GM18520 (cell line): ENCODE results near the gene NMNAT2.
"Not testable (repeated sequence)": the region's sequence is repeated elsewhere in the genome, so short reads cannot be mapped to it uniquely, and the experiment has no call there.

Experiments
- ATAC-seq: cut with Tn5 transposase; IDR thresholded peaks from one replicate; pipeline ENCODE4 v1.9.1; 2021; ENCODE audit not compliant: unreplicated experiment

NMNAT2 gene

DNA sequence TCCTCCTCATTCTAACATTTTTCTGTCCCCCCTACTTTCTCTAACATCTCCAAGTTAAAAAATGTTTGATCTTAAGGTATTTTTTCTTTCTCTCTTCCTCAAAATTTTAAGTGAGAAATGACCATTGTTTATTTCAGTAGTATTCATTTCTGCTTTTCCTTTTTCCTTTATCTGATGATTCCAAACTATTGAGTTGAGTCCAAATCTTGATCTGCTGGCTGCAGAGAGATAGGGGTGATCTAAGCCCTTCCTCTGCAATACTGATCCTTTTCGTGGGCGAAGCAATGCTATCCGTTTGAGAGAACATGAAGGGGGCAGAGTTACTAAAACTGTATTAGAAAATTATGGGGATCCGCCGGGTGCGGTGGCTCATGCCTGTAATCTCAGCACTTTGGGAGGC is 516 bp upstream of the NMNAT2 start:
- ATAC-seq, result no peak

DNA sequence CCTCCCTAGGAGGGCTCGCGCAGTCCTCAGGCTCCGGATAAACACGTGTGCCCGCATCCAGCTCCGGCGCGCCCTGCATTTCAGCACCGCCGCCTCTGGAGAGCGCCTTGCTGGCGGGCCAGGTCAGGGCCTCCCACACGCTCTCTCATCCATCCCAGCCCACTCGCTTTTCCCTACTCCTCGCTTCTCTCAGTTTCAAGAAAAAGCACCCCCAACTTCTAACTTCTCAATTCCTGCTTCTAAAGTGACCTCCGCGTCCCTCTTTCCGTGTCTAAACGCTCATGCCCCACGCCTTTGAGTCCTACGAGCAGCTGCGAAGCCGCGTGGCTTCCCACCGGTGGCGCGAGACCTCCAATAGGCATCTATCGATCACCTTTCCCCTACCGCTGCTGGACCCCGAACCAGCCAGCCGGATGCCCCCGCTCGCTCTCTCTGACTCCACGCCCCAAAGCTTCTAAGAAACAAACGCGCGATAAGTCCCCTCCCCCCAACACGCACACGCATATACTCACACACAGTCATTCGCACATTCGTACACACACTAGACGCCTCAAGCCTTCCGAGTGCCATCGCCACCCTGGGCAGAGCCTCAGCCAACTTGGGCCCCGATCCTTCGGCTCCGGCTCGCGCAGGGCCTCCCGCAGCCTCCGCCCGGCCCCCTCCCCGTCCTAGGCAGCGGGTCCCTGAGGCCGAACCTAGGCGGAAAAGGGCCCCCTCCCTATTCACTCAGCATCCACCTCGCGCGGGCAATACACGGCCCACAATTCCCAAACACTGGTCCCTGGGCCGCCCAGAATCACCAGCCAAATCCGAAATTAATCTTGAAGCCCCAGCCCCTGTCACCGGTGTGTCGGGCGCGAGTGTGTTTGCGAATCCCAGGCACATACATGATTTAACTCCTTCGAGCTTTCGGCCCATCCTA is 1.1 kb downstream of the NMNAT2 start:
- ATAC-seq, result no peak

DNA sequence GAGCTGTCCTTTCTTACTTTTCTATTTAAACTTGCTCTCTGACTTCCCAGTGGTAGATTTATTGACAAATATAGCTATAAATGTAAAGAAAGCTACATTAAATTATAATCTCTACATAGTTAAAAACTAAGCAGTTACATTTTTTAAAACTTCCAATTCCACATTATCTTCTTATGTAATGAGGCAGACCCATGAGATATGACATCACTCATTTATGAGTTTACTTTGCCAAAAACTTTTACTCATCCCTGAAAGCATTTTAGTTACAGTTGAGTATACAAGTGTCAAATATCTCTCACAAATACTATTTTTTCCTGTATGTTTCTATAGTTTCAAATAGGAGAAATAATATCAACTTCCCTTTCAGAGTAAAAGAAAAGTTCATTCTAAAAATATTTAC is 3.8 kb downstream of the NMNAT2 start:
- ATAC-seq, result no peak

DNA sequence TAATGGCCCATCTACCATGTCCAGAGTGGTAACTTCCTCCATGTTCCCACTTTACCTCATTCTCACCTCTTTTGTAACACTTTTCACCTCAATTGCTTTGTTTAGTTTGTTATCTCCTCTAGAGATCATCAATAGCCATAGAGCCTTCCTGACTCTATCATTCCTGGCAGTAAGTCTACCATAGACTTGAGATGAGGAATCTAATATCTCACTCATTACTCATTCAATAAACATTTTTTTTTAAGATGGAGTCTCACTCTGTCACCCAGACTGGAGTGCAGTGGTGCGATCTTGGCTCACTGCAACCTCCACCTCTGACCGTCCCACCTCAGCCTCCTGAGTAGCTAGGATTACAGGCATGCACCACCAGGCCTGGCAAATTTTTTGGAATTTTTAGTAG is 7.1 kb downstream of the NMNAT2 start:
- ATAC-seq, result no peak

DNA sequence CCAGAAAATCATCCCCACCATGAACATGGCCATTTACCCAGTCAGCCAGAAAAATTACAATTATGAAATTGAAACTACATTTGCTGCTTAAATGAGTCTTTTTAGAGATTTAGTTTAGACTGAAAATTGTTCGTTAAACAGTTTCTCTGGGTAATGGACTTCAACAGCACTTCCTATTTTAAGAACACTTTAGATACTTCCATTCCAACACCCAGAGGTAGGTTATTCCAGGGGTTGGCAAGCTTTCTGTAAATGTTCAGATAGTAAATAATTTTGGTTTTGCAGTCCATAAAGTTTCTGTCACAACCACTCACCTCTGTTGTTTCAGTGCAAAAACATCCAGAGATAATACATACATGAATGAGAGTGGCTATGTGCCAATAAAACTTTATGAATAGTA is 10.2 kb downstream of the NMNAT2 start:
- ATAC-seq, result no peak

DNA sequence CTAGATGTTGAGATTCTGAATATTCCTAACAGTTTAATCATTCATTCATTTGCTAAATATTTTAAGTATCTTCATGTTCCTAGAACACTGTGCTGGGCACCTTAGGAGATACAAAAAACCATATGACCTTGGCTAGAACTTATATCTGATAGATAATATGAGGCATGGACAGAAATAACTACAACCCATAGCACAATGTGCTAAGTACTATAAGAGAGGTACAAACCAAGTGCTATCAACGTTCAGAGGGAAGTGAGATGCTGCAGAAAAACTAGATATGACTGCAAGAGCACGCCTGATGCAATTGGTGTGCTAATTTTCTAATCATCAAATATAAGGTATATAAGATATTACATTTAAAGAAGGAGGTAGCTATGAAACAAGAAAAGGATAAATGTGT is 10.7 kb downstream of the NMNAT2 start:
- ATAC-seq, result no peak

DNA sequence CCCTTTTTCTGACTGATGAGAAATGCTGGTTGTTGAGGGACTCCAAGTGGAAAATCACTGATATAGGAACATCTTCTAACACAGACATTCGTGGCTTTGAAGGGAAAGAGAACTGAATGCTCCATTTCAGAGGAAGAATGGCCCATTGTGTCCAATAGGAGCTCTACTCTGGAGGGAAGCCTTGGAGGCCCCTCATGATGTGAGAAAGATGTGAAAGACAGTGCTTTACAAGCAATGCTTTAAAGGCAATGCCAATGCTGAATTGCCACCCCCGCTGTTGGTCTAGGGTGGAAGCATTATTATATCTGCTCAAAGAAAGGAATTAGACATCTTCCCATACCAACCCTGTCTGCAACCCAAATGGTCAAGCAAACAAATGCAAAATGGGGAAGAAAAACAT is 13.7 kb downstream of the NMNAT2 start:
- no peak for ATAC-seq

DNA sequence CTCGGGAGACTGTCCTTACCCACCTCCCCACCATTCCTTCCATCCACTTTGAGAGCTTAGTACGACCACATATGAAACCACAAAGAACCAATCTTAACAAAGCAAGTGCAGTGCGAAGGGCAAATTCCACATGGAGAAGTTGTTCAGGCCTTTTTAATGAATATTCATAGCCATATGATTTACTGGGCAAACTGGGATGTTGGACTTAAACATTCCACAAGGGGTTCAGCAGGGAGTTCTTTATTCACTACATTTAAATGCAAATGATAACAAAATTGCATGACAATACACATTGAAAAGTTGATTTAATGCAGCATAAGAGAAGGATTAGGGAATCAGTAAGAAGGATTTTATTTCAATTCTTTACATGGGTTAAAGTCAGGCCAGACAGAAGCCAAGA is 14.7 kb downstream of the NMNAT2 start:
- ATAC-seq, result no peak

DNA sequence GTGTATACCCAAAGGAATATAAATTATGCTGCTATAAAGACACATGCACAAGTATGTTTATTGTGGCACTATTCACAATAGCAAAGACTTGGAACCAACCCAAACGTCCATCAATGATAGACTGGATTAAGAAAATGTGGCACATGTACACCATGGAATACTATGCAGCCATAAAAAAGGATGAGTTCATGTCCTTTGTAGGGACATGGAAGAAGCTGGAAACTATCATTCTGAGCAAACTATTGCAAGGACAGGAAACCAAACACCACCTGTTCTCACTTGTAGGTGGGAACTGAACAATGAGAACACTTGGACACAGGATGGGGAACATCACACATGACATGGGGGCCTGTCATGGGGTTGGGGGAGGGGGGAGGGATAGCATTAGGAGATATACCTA is 16.6 kb downstream of the NMNAT2 start:
- ATAC-seq, result not testable (repeated sequence)

DNA sequence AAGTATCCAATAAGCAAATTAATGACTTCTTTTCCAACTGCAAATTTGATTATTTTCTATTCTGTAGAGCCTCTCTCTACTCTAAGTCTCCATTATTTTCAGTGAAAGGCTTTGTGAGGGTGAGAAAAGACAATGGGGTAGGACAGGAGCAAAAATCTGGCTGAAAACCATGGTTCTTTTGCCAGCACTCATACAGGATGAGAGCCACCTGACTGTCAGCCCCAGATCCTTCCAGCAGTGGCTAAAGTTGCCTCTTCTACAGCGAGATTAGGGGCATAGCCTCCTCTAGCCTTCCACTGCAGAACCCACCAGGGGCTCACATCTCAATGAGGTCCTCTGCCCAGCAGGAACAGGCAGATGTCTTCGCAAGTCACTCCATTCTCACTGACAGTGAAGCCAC is 23.7 kb downstream of the NMNAT2 start:
- ATAC-seq, result no peak

DNA sequence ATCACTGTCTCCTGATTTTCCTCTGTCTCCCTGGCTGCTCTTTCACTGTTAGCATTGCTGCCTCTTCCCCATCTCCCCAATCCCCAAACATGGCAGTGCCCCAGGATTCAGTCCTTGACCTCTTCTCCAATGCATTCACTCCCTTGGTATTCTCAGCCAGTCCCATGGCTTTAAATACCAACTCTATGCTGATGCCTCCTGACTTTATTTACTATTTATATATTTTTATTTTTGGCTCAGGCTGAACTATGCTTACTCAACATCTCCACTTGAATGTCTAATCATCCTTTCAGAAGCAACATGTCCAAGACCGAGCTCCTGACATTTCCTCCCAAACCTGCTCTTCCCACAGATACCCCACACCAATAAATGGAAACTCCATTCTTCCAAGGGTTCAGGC is 26.3 kb downstream of the NMNAT2 start:
- ATAC-seq, result no peak

DNA sequence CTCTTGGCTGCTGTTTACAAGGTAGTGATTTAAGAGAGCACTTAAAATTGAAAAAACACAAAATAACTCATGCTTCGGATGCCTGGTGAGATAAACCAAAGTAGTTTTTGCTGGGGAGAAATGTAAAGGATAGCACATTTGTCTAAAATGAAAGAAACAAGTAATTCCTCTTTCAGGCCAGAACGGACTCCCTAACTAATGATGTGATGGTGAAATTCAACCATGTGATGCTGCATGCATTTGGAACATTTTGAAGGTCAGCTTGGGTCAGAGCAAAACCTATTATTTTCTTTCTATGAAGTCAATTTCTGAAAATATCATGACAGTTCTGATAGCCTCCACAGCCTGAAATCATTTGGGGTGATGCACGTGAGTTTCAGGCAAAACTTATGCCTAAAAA is 27.6 kb downstream of the NMNAT2 start:
- ATAC-seq, result no peak

DNA sequence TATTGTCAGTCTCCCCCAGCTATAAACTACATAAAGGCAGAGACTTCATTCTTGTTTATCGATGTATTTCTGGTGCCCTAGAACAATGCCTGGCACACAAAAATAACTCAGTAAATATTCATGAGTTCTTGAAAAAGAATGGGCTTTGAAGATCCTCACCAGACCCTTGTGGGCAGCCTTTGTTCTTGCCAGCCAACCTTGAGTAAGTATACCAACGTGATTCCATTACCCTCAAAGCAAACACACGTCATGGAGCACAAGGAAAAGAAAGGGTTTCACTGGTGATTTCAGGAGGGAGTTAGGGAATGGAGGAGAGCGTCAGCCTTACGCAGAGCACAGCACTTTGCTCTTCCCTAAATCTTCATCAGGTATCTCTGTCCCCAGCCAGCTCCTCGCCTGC is 29.4 kb downstream of the NMNAT2 start:
- no peak for ATAC-seq

DNA sequence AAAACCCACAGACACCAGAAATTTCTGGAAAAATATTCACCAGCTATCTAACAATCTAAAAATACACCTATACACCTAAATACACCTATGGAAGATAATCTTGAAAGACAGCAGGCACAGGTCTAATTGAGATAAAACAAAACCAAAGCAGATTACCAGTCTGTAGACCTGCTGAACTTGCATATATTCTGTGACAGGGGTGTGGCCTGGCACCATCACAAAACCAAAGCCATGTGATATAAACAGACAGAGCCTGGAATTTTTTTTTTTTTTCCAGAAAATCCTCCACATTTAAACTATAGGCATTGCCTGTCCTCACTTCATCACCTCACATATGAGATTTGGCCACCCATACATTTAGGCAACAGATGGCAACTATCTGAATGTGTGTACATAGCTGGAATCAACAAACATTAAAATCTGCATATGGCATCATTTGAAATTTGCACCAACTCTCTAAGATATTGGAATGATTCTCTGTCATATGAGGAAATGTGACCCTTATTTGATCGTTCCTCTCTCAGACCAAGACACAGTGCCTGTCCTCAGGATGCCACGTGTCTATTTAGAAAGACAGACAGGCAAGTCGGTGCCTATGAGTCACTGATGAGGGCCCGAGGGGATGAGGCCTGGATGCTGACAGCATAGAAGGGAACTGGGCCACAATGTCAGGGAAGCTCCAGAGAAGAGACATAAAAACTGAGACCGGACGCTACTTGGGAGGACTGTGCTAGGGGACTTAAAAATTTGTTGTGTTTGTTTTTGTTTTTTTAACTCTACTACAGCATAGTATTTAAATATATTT is 32.6 kb downstream of the NMNAT2 start:
- ATAC-seq, result no peak

DNA sequence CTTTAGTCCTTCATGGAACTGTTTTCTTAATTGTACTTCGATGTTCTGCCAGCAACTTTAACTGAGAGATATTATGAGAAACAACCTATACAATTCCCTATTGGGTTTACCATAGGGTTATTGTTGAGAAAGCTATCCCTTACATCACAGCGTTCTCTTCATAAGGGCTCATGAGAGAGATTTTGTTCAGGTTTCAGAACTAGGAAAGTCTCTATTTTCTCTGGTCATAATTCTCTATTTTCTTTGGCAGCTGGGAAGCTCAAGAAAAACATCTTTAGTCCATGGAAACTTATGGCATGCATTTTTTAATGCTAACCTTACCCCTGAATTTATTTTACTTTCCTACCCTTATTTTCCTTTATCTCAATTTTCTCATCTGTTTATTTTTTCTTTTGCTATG is 38.2 kb downstream of the NMNAT2 start:
- ATAC-seq, result no peak

DNA sequence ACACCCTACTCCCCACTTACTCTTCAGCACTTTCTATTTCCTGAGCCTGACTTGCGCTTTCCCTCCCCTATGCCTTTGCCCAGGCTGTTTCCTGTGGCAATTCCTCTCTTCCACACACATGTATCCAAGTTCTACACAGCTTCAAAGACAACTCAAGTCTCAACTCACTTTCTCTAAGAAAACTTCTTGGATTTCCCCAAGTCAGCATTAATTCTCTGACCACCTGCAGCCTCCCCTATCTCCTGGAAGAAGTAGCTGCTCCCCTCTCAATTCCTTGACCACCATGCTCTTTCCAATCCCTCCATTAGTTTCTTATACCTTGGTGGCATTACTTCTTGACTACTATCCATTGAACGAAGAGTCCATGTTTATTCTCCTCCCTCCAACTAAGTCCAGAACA is 42.8 kb downstream of the NMNAT2 start:
- ATAC-seq, result no peak

DNA sequence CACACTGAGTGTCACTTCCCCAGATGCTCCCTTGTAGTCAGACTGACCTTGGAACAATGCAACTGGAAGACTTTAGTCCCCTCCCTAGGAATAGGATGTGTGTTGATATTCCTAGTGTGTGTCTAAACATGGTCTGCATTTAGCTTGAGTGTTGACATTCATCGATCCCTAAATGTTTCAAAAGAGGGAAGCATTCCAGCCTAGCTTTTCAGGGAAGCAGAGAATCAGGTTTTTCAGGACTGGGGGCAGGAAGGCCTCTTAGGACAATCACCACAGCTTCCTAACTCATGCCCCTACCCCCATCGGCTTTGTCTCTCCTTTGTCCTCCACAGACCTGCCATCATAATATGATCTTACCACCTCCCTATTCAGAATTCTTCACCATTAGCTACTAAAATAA is 43.4 kb downstream of the NMNAT2 start:
- ATAC-seq, result no peak

DNA sequence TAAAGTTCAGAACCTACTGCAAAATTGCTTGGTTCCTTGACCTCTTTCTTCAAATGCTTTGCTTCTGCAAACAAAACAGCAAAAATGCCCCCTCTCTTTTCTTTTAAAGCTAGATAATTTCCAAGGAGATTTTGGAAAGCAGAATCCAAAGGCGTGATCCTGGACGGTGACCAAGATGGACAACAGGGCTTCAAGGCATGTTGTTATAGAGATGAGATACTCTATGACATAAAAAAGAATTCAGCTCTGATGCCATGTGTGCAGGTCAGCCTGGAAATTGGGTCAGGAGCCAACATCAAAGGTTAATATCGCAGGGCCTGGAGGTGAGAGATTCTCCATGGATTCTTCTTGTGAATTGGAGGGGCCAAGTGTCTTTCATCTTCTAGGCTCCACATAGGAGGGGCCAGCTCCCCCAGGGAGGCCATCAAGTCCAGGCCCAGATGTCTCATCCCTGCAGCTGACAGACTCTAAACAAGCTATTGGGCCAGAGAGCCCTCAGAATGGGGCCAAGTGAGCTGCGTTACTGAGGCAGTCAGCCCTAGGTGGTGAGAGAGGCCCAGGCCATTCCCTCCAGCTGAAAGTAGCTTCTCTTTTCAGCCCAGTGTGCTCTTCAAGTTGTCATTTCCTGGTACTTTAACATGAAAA is 45.5 kb downstream of the NMNAT2 start:
- no peak for ATAC-seq

DNA sequence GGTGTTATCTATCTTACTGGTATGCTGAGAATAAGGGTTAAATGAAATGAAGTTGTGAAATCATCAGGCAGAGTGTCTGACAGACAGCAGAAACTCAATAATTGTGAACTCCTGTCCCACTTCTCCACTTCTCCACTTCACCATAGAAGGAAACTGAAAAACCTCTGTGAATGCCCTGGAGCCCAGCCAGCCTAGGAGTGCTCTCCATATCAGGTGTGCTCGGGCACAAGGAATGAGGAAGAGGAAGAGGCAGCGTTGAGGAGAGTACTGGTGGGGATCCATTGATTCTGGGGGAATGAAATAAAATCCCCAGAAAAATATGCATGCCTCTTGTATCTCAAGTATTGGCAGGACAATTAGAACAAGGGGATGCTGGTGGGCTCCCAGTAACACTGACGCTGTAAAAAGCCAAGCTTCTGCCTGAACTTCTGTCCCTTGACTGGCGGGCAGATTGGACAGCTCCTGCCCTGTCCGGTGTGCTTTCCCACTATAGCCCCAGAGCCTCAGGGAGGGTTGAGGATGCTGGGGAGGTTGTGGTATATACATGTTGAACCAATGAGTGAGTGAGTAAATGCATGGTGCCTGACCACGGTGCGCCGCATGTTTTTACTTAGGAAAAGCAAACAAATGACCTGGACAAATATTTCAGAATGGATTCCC is 47.7 kb downstream of the NMNAT2 start:
- no peak for ATAC-seq

DNA sequence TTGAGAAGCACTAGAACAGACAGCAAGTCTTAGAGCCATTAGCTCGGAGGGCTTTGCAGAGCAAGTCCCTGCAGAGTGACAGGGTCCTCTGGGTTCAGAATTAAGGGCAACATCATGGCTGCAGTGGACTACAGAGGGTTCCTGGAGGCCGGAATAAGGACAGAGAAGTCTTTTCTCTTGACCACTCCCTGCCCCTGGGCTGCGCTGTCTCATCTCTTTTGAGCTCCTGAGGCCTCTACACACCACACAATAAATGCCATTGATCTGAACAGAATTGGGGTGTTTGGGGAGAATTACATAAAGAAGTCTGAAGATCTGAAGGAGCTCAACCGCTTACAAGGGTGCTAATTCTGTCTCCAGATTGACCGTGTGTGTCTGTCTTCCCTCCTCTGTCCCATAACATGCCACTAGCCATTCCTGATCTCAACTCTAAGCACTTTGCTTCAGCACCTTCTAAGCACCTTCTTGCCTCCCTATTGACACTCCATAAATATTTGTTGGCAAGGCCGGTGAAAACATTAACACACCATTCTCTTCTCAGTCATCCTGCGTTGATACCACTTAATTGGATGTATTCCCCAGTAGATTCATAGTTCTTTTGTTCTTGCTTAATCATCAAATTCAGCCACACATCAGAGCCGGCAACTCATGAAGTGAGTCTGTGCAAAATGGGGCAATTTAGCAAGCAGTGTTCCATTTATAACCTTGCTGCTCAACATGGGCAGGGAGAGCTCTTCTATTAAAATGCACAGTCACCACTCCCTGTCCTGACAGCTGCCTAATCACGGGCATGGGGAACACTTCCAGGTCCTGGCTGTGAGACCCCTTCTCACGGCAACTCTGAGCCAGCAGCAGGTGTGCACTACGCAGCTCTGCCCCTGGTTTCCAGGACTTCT is 49.7 kb downstream of the NMNAT2 start:
- no peak for ATAC-seq
